ENCODE data around the gene SYPL1. TPM values are rescaled to one million over a fixed set of nuclear protein-coding genes. Genes with fewer than 3 reads are reported as not detected.

The SYPL1 gene
- 77.1 to 109 TPM (median 85.4 TPM) in 5 replicates for total RNA-seq (2022; extraction: Qiagen RNA extraction)

GRCh38 chr7:106112118-106112971, at the start of gene SYPL1:
TSS of gene SYPL1 (minus strand) at chr7:106112312. CDS start at chr7:106112208, 104 bp downstream.

Other genes starting within 250 kb of the SYPL1 start
- gene ATXN7L1, start 235.7 kb downstream of the SYPL1 start, total RNA-seq (2022; extraction: Qiagen RNA extraction) = 5.3 to 6.2 TPM (median 5.4 TPM) in 5 replicates
- gene CDHR3, start 149.0 kb downstream of the SYPL1 start, total RNA-seq (2022; extraction: Qiagen RNA extraction) = 3.6 to 4.9 TPM (median 4.2 TPM) in 5 replicates
- 110 to 204 TPM (median 125 TPM) in 5 replicates for gene NAMPT, start 172.7 kb upstream of the SYPL1 start, total RNA-seq (2022; extraction: Qiagen RNA extraction)

All from A549 treated with Hydrocortisone at 1 μM for 4 hours (cell line).